Measurements from ENCODE around the gene HSPA4.

HSPA4 gene

GRCh38 chr5:133114933-133115310 is 63.1 kb downstream of the HSPA4 start:
- no peak for DNase-seq

GRCh38 chr5:133116601-133117000 is 64.8 kb downstream of the HSPA4 start:
- DNase-seq (no peak), ATAC-seq (ENCODE audit: insufficient read depth, low read depth) (no peak)
- no peak overlapping the region for H3K4me2 ChIP-seq (ENCODE audit: insufficient read depth, low read length)
- no peaks in the 10 kb centered on the region for H3K79me2 ChIP-seq (ENCODE audit: insufficient read depth, low read length)
- no peaks in the 10 kb centered on the region for H3K9me3 ChIP-seq (ENCODE audit: insufficient read depth, low read length, severe bottlenecking)
- H3K9ac ChIP-seq (ENCODE audit: low read depth, low read length): no peak overlapping the region
- no peak overlapping the region for H2AFZ ChIP-seq (ENCODE audit: low read depth, low read length)
- H3K4me1 ChIP-seq (ENCODE audit: insufficient read depth, low read length): no peaks in the 10 kb centered on the region
- H3K27me3 ChIP-seq (ENCODE audit: insufficient read depth, low read length, poor library complexity): no peaks in the 10 kb centered on the region
- no peak overlapping the region for H3K4me3 ChIP-seq (ENCODE audit: low read depth in 1 of 2, low read length in 2 of 2)
- H4K20me1 ChIP-seq (ENCODE audit: insufficient read depth, low read length): no peaks in the 10 kb centered on the region
- TF ChIP-seq EZH2 (IDR thresholded peaks at IDR 0.05; ENCODE audit: borderline replicate concordance, low read depth, low read length, severe bottlenecking): no peak
- TF ChIP-seq CTCF (IDR thresholded peaks at IDR 0.05; ENCODE audit: borderline replicate concordance, extremely low read depth, low read length, poor library complexity, severe bottlenecking): no peak
- no peaks in the 10 kb centered on the region for H3K36me3 ChIP-seq (ENCODE audit: insufficient read depth, low read length)
- no peak overlapping the region for H3K27ac ChIP-seq (ENCODE audit: low read length)

More at GRCh38 chr5:133114933-133115310, 63.1 kb downstream of the HSPA4 start:
- H4K20me1 ChIP-seq (ENCODE audit: insufficient read depth, low read length): no peaks in the 10 kb centered on the region
- H3K4me1 ChIP-seq (ENCODE audit: insufficient read depth, low read length): peaks cover 4% of the 10 kb centered on the region
- H3K79me2 ChIP-seq (ENCODE audit: insufficient read depth, low read length): no peaks in the 10 kb centered on the region
- H3K4me2 ChIP-seq (ENCODE audit: insufficient read depth, low read length): no peak overlapping the region
- H3K36me3 ChIP-seq (ENCODE audit: insufficient read depth, low read length): no peaks in the 10 kb centered on the region
- no peak overlapping the region for H3K9ac ChIP-seq (ENCODE audit: low read depth, low read length)
- no peaks in the 10 kb centered on the region for H3K9me3 ChIP-seq (ENCODE audit: insufficient read depth, low read length, severe bottlenecking)
- TF ChIP-seq EZH2 (IDR thresholded peaks at IDR 0.05; ENCODE audit: borderline replicate concordance, low read depth, low read length, severe bottlenecking) (no peak), CTCF (IDR thresholded peaks at IDR 0.05; ENCODE audit: borderline replicate concordance, extremely low read depth, low read length, poor library complexity, severe bottlenecking) (no peak)
- H3K27ac ChIP-seq (ENCODE audit: low read length): no peak overlapping the region
- H3K27me3 ChIP-seq (ENCODE audit: insufficient read depth, low read length, poor library complexity): no peaks in the 10 kb centered on the region
- H2AFZ ChIP-seq (ENCODE audit: low read depth, low read length): no peak overlapping the region
- H3K4me3 ChIP-seq (ENCODE audit: low read depth in 1 of 2, low read length in 2 of 2): no peak overlapping the region
- ATAC-seq (ENCODE audit: insufficient read depth, low read depth): no peak

- Histone ChIP-seq H3K27me3 (ENCODE audit: insufficient read depth, low read length, poor library complexity) (no peaks in the 10 kb centered on the region), H3K4me3 (ENCODE audit: low read depth in 1 of 2, low read length in 2 of 2) (no peak overlapping the region), H3K4me1 (ENCODE audit: insufficient read depth, low read length) (no peaks in the 10 kb centered on the region), H3K9me3 (ENCODE audit: insufficient read depth, low read length, severe bottlenecking) (no peaks in the 10 kb centered on the region), H3K79me2 (ENCODE audit: insufficient read depth, low read length) (no peaks in the 10 kb centered on the region), H4K20me1 (ENCODE audit: insufficient read depth, low read length) (no peaks in the 10 kb centered on the region), H2AFZ (ENCODE audit: low read depth, low read length) (no peak overlapping the region), H3K9ac (ENCODE audit: low read depth, low read length) (no peak overlapping the region), H3K36me3 (ENCODE audit: insufficient read depth, low read length) (no peaks in the 10 kb centered on the region), H3K4me2 (ENCODE audit: insufficient read depth, low read length) (no peak overlapping the region), H3K27ac (ENCODE audit: low read length) (no peak overlapping the region)
- TF ChIP-seq CTCF (IDR thresholded peaks at IDR 0.05; ENCODE audit: borderline replicate concordance, extremely low read depth, low read length, poor library complexity, severe bottlenecking): no peak
- no peak for TF ChIP-seq EZH2 (IDR thresholded peaks at IDR 0.05; ENCODE audit: borderline replicate concordance, low read depth, low read length, severe bottlenecking)
- no peak for ATAC-seq (ENCODE audit: insufficient read depth, low read depth)
- no peak for DNase-seq
These were observed 65.5 kb downstream of the HSPA4 start for GRCh38 chr5:133117166-133117911.
